Esophagus muscularis mucosa (tissue), 3 donors: ENCODE data around the gene AFG1L.

Source experiments
- POLR2A ChIP-seq: fragments of 450-650 bp; IDR thresholded peaks from one replicate; pipeline ENCODE4 v1.6.1; 2017; ENCODE audit warnings: antibody characterized with exemption, moderate library complexity, mild to moderate bottlenecking, low read depth
- TF ChIP-seq, protein P1 (sequence below), 3 experiments: fragments of 200-600 bp in 2 of 3; fragments of 450-650 bp in 1 of 3; sonication (generic) in 2 of 3; IDR thresholded peaks; one replicate each; pipeline ENCODE4 v1.5.1; 2017 to 2019; ENCODE audit warnings: antibody characterized with exemption in 3 of 3, mild to moderate bottlenecking in 2 of 3, moderate library complexity in 1 of 3

DNA sequence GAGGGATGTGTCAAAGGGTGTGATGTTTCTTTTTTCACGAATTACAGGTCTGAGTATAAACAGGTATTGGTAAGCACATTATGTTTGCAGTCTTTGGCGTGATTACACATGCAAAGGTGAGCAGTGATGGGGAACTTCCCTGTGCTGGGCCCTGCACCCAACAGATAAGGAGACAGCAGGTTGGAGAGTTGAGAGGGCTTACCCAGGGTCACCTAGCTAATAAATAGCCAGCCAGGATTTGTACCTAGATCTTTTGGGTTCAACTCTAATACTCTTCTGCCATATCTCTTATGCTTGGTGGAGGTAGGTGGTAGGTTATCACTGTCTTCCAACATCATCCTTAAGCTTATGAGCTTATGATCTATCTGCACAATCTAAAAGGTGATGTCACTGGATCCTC lies 46.5 kb downstream of the AFG1L start:
- TF ChIP-seq POLR2A, result no peak
- TF ChIP-seq, protein P1, sequence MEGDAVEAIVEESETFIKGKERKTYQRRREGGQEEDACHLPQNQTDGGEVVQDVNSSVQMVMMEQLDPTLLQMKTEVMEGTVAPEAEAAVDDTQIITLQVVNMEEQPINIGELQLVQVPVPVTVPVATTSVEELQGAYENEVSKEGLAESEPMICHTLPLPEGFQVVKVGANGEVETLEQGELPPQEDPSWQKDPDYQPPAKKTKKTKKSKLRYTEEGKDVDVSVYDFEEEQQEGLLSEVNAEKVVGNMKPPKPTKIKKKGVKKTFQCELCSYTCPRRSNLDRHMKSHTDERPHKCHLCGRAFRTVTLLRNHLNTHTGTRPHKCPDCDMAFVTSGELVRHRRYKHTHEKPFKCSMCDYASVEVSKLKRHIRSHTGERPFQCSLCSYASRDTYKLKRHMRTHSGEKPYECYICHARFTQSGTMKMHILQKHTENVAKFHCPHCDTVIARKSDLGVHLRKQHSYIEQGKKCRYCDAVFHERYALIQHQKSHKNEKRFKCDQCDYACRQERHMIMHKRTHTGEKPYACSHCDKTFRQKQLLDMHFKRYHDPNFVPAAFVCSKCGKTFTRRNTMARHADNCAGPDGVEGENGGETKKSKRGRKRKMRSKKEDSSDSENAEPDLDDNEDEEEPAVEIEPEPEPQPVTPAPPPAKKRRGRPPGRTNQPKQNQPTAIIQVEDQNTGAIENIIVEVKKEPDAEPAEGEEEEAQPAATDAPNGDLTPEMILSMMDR (IDR thresholded peaks at IDR 0.05), result no peak
